A549 (cell line): ENCODE data around the gene CFAP92. TPM values are rescaled to one million over a fixed set of nuclear protein-coding genes. Genes with fewer than 3 reads are reported as not detected.
A peak's percentile ranks its signal among the peaks of the same experiment; 100 is the strongest.

Experiments used
- ATAC-seq, 2 experiments: fragments of 200-7000 bp in 1 of 2; fragments of >200 bp in 1 of 2; cut with Nextera tagmentation in 1 of 2; cut with Tn5 transposase in 1 of 2; 3 replicates each; pipeline versions ENCODE4 v1.8.0 to v1.9.1; 2018 to 2020; ENCODE audit warnings: mild to moderate bottlenecking in 1 of 2, moderate library complexity in 1 of 2
- CTCF ChIA-PET: fragments of 300-600 bp; sonication (Branson Sonifier 250); formaldehyde crosslinking; extraction: SDS; loops from one replicate; lab custom pipeline; 2021; ENCODE audit warnings: antibody characterized with exemption, inconsistent platforms; lab: Yijun Ruan, JAX
- POLR2A ChIA-PET: fragments of 350-600 bp; formaldehyde crosslinking; extraction: SDS; loops from one replicate; lab custom pipeline; 2021; ENCODE audit warnings: antibody characterized with exemption, inconsistent platforms; lab: Yijun Ruan, JAX
- DNase-seq, 2 experiments: peaks; one replicate each; pipeline versions ENCODE4 v3.0.0 to v3.0.0-alpha.2; 2011 to 2016; ENCODE audit warnings: low read depth in 1 of 2, low spot score in 1 of 2
- FAIRE-seq: peaks from 2 replicates; lab custom pipeline; 2011; peaks lifted over from hg19 to GRCh38; lab: Jason Lieb, UNC
- H3K27ac ChIP-seq, 2 experiments: fragments of >200 bp; sonication (Bioruptor Twin); formaldehyde crosslinking; 3 replicates each; pipeline ENCODE4 v1.5.1; 2016 to 2017
- H3K4me1 ChIP-seq: fragments of >200 bp; sonication (Bioruptor Twin); formaldehyde crosslinking; 3 replicates; pipeline ENCODE4 v1.6.1; 2016
- H3K4me2 ChIP-seq: fragments of >200 bp; sonication (Bioruptor Twin); formaldehyde crosslinking; 3 replicates; pipeline ENCODE4 v1.6.1; 2016
- H3K4me3 ChIP-seq: fragments of >200 bp; sonication (Bioruptor Twin); formaldehyde crosslinking; 3 replicates; pipeline ENCODE4 v1.5.1; 2016
- H3K9me3 ChIP-seq: fragments of >200 bp; sonication (Bioruptor Twin); formaldehyde crosslinking; 3 replicates; pipeline ENCODE4 v1.6.1; 2016
- CBX2 ChIP-seq: fragments of 200-600 bp; sonication (generic); IDR thresholded peaks from 2 replicates; pipeline ENCODE4 v1.6.1; 2016; ENCODE audit warnings: low read depth, mild to moderate bottlenecking, borderline replicate concordance
- CHD4 ChIP-seq: fragments of 200-600 bp; sonication (generic); IDR thresholded peaks from 2 replicates; pipeline ENCODE4 v1.6.1; 2016; ENCODE audit warnings: antibody characterized with exemption, mild to moderate bottlenecking, borderline replicate concordance
- EP300 ChIP-seq, 2 experiments: fragments of >200 bp; sonication (Bioruptor Twin); formaldehyde crosslinking; IDR thresholded peaks; 2 replicates in 1 of 2; 3 replicates in 1 of 2; pipeline ENCODE4 v1.6.1; 2016 to 2017
- FOSB ChIP-seq: fragments of 250-450 bp; sonication (Bioruptor Pico); IDR thresholded peaks from 2 replicates; pipeline ENCODE4 v1.5.0; 2020; ENCODE audit warnings: mild to moderate bottlenecking, moderate library complexity
- HOXB13 ChIP-seq: fragments of 250-450 bp; sonication (Bioruptor Pico); IDR thresholded peaks from 2 replicates; pipeline ENCODE4 v1.5.0; 2020; ENCODE audit warnings: low read depth, mild to moderate bottlenecking, moderate library complexity
- HOXB5 ChIP-seq: fragments of 250-450 bp; sonication (Bioruptor Pico); IDR thresholded peaks from 2 replicates; pipeline ENCODE4 v1.5.0; 2020; ENCODE audit warnings: mild to moderate bottlenecking, moderate library complexity
- MAZ ChIP-seq: fragments of 150-350 bp; IDR thresholded peaks from 2 replicates; pipeline ENCODE4 v1.6.1; 2014; ENCODE audit warnings: antibody characterized with exemption, low read depth, low read length, borderline replicate concordance
- NPAS2 ChIP-seq: fragments of 250-450 bp; sonication (Bioruptor Pico); IDR thresholded peaks from 2 replicates; pipeline ENCODE4 v1.8.0; 2022; ENCODE audit warnings: mild to moderate bottlenecking, moderate library complexity, borderline replicate concordance
- POLR2A ChIP-seq: IDR thresholded peaks from 2 replicates; pipeline ENCODE4 v1.6.1; 2012; ENCODE audit warnings: mild to moderate bottlenecking, low read length
- POLR2AphosphoS2 ChIP-seq: conservative IDR thresholded peaks from 2 replicates; pipeline ENCODE4 v1.6.1; 2012; ENCODE audit warnings: low read length, improper control_type of control experiment, inconsistent platforms
- RAD21 ChIP-seq, 2 experiments: fragments of >200 bp in 1 of 2; sonication (Bioruptor Twin) in 1 of 2; formaldehyde crosslinking in 1 of 2; IDR thresholded peaks in 1 of 2; conservative IDR thresholded peaks in 1 of 2; 2 replicates in 1 of 2; 3 replicates in 1 of 2; pipeline ENCODE4 v1.6.1; 2012 to 2018; ENCODE audit warnings: inconsistent platforms in 1 of 2
- RCOR1 ChIP-seq: fragments of 150-350 bp; IDR thresholded peaks from 2 replicates; pipeline ENCODE4 v1.6.1; 2014; ENCODE audit warnings: antibody characterized with exemption, low read length, low read depth
- RFX5 ChIP-seq: fragments of 450-650 bp; IDR thresholded peaks from 2 replicates; pipeline ENCODE4 v1.7.1; 2014; ENCODE audit warnings: antibody characterized with exemption, mild to moderate bottlenecking, moderate library complexity
- SMC3 ChIP-seq: fragments of >200 bp; sonication (Bioruptor Twin); formaldehyde crosslinking; IDR thresholded peaks from 3 replicates; pipeline ENCODE4 v1.6.1; 2018; ENCODE audit warnings: inconsistent platforms
- SREBF2 ChIP-seq: fragments of 450-650 bp; IDR thresholded peaks from 2 replicates; pipeline ENCODE4 v1.6.1; 2014; ENCODE audit warnings: mild to moderate bottlenecking, moderate library complexity
- ZFP36 ChIP-seq: fragments of 450-650 bp; IDR thresholded peaks from 2 replicates; pipeline ENCODE4 v1.6.1; 2014; ENCODE audit warnings: borderline replicate concordance; ENCODE audit not compliant: partially characterized antibody
- ZSCAN20 ChIP-seq: fragments of 250-450 bp; sonication (Bioruptor Pico); IDR thresholded peaks from 2 replicates; pipeline ENCODE4 v1.8.0; 2022; ENCODE audit warnings: mild to moderate bottlenecking, moderate library complexity
- WGBS: methylation state at CpG from one replicate; pipeline ENCODE4 v1.1.6; 2017; ENCODE audit errors: missing lambda C conversion rate; 5-methylcytosine and 5-hydroxymethylcytosine counted together
- polyA plus RNA-seq, 4 experiments: library from polyadenylated mRNA; depleted of rRNA in 3 of 4; stranded (reverse); fragments of >200 nt; fragmentation: RNase III in 1 of 4; extraction: RNeasy Plus Mini Kit Qiagen cat#74134 plus additional on column Dnase treatment in 1 of 4; gene quantifications; 2 replicates in 3 of 4; 3 replicates in 1 of 4; pipeline ENCODE4 v1.2.3, GENCODE V29; 2011 to 2017
- TF ChIP-seq, protein P1 (sequence below): IDR thresholded peaks from 2 replicates; pipeline ENCODE4 v1.6.1; 2012
- TF ChIP-seq, protein P2 (sequence below): fragments of 250-450 bp; sonication (Bioruptor Pico); IDR thresholded peaks from 2 replicates; pipeline ENCODE4 v1.5.0; 2021; ENCODE audit warnings: mild to moderate bottlenecking, moderate library complexity, borderline replicate concordance
- TF ChIP-seq, protein P3 (sequence below): IDR thresholded peaks from 2 replicates; pipeline ENCODE4 v1.6.1; 2012
- TF ChIP-seq, protein P4 (sequence below): IDR thresholded peaks from 2 replicates; pipeline ENCODE4 v1.6.1; 2012; ENCODE audit warnings: low read depth, borderline replicate concordance

Gene CFAP92
- polyA plus RNA-seq, 2 of the 4 experiments (the other 2 are of a cell fraction), result not detected

DNA sequence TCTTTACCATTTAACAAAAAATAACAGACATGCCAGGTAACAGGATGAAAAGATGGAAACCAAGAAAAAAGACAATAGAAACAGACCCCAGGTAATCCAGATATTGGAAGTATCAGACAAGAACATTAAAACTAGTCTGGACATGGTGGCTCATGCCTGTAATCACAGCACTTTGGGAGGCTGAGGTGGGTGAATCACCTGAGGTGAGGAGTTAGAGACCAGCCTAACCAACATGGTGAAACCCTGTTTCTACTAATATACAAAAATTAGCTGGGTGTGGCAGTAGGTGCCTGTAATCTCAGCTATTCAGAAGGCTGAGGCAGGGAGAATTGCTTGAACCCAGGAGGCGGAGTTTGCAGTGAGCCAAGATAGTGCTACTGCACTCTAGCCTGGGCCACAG lies 73.9 kb downstream of the CFAP92 start:
- Histone ChIP-seq H3K9me3 (peaks cover 3% of the 10 kb centered on the region; the same call in 1 of the 3 replicates), H3K4me1 (no peaks in the 10 kb centered on the region), H3K4me3 (no peak overlapping the region), H3K27ac (no peak overlapping the region), H3K4me2 (no peak overlapping the region)
- TF ChIP-seq, protein P1, sequence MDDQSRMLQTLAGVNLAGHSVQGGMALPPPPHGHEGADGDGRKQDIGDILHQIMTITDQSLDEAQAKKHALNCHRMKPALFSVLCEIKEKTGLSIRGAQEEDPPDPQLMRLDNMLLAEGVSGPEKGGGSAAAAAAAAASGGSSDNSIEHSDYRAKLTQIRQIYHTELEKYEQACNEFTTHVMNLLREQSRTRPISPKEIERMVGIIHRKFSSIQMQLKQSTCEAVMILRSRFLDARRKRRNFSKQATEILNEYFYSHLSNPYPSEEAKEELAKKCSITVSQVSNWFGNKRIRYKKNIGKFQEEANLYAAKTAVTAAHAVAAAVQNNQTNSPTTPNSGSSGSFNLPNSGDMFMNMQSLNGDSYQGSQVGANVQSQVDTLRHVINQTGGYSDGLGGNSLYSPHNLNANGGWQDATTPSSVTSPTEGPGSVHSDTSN, result no peak
- TF ChIP-seq CBX2 (no peak), MAZ (no peak), SREBF2 (no peak), EP300 (IDR thresholded peaks at IDR 0.05) (no peak), NPAS2 (CRISPR knock-in tag) (no peak), ZSCAN20 (CRISPR knock-in tag) (no peak), RCOR1 (no peak), POLR2AphosphoS2 (no peak), SMC3 (no peak), FOSB (CRISPR knock-in tag) (no peak), POLR2A (no peak), ZFP36 (no peak), RFX5 (no peak), HOXB13 (CRISPR knock-in tag) (no peak)
- TF ChIP-seq, protein P2, sequence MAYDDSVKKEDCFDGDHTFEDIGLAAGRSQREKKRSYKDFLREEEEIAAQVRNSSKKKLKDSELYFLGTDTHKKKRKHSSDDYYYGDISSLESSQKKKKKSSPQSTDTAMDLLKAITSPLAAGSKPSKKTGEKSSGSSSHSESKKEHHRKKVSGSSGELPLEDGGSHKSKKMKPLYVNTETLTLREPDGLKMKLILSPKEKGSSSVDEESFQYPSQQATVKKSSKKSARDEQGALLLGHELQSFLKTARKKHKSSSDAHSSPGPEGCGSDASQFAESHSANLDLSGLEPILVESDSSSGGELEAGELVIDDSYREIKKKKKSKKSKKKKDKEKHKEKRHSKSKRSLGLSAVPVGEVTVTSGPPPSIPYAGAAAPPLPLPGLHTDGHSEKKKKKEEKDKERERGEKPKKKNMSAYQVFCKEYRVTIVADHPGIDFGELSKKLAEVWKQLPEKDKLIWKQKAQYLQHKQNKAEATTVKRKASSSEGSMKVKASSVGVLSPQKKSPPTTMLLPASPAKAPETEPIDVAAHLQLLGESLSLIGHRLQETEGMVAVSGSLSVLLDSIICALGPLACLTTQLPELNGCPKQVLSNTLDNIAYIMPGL (CRISPR knock-in tag), result no peak
- DNase-seq (no peak), FAIRE-seq (no peak), ATAC-seq (no peak)
- ChIA-PET CTCF (interaction anchor here (1.2 kb wide), 1 partner anchor 11 kb away, joined by 5 read pairs; no protein-coding TSS in a partner anchor), POLR2A (no interaction called here)
- WGBS, result 100% methylated on average over 1 of the region's 1 CpG

DNA sequence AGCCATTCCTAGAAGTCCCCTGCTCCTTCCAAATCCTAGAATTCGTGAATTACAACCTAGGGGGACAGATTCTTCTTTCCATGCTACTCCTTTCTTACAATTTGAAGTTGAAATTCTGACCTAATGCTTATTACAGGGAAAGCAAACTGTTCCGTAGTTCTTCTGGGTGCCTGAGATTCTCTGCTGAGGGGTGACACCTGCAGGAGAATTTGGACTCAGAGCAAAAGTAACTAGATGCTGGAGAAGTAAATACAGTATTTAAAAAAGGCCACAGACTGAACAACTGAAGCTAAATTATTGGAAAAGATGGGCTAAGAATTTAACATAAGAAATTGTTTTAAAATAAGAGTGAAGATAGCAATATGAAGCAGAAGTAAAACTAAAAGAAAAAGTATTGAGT lies 76.6 kb downstream of the CFAP92 start:
- ChIA-PET CTCF (interaction anchor here (1.8 kb wide), 1 partner anchor 9 kb away, joined by 4 read pairs; no protein-coding TSS in a partner anchor), POLR2A (no interaction called here)
- no peaks in the 10 kb centered on the region for H3K9me3 ChIP-seq
- ATAC-seq (no peak), DNase-seq (no peak), FAIRE-seq (no peak)
- no peaks in the 10 kb centered on the region for H3K4me1 ChIP-seq
- no peak overlapping the region for H3K4me3 ChIP-seq
- H3K27ac ChIP-seq, result no peak overlapping the region
- H3K4me2 ChIP-seq, result no peak overlapping the region
- WGBS, result 94% methylated on average over 2 of the region's 2 CpGs
- TF ChIP-seq CHD4 (no peak), CBX2 (no peak), RAD21 (conservative IDR thresholded peaks at IDR 0.05 in 1 of 2, IDR thresholded peaks at IDR 0.05 in 1 of 2) (peak in 1 of 2 experiments; percentile 10; a peak in 1 of 5 replicates), HOXB5 (CRISPR knock-in tag) (no peak)
- TF ChIP-seq, protein P3, sequence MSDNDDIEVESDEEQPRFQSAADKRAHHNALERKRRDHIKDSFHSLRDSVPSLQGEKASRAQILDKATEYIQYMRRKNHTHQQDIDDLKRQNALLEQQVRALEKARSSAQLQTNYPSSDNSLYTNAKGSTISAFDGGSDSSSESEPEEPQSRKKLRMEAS, result no peak
- TF ChIP-seq, protein P4, sequence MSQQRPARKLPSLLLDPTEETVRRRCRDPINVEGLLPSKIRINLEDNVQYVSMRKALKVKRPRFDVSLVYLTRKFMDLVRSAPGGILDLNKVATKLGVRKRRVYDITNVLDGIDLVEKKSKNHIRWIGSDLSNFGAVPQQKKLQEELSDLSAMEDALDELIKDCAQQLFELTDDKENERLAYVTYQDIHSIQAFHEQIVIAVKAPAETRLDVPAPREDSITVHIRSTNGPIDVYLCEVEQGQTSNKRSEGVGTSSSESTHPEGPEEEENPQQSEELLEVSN, result no peak
